Endodermal cell (in vitro differentiated cells): Measurements from ENCODE around the gene PDGFRB. TPM values are rescaled to one million over a fixed set of nuclear protein-coding genes. Genes with fewer than 3 reads are reported as not detected.

Experiments
- DNase-seq: peaks from one replicate; pipeline ENCODE4 v3.0.0-alpha.2; 2017
- H3K27ac ChIP-seq: 2 replicates; pipeline ENCODE4 v1.5.1; 2013; ENCODE audit warnings: mild to moderate bottlenecking, low read depth, low read length, moderate library complexity
- H3K27me3 ChIP-seq: 2 replicates; pipeline ENCODE4 v1.6.1; 2013; ENCODE audit warnings: mild to moderate bottlenecking, low read length, moderate library complexity; ENCODE audit not compliant: insufficient read depth, control insufficient read depth, poor library complexity, severe bottlenecking
- H3K36me3 ChIP-seq: 2 replicates; pipeline ENCODE4 v1.7.0; 2013; ENCODE audit warnings: mild to moderate bottlenecking, low read length, moderate library complexity; ENCODE audit not compliant: control insufficient read depth, insufficient read depth
- H3K4me1 ChIP-seq: one replicate; pipeline ENCODE4 v1.7.0; 2013; ENCODE audit warnings: low read length; ENCODE audit not compliant: control insufficient read depth, insufficient read depth
- H3K4me3 ChIP-seq: 2 replicates; pipeline ENCODE4 v1.5.1; 2013; ENCODE audit warnings: mild to moderate bottlenecking, low read length, moderate library complexity
- H3K9ac ChIP-seq: 2 replicates; pipeline ENCODE4 v1.6.1; 2013; ENCODE audit warnings: mild to moderate bottlenecking, low read length, moderate library complexity; ENCODE audit not compliant: poor library complexity, severe bottlenecking; ENCODE audit errors: extremely low read depth
- H3K9me3 ChIP-seq: 2 replicates; pipeline ENCODE4 v1.6.1; 2013; ENCODE audit warnings: mild to moderate bottlenecking, low read length, moderate library complexity; ENCODE audit not compliant: control insufficient read depth
- H3K27ac Mint-ChIP-seq: 2 replicates; pipeline ENCODE4 v1.8.0; 2020; ENCODE audit warnings: mixed read lengths
- H3K27me3 Mint-ChIP-seq: 2 replicates; pipeline ENCODE4 v1.8.0; 2021; ENCODE audit warnings: mild to moderate bottlenecking, mixed read lengths; ENCODE audit not compliant: insufficient read depth
- H3K36me3 Mint-ChIP-seq: 2 replicates; pipeline ENCODE4 v1.8.0; 2020; ENCODE audit warnings: low read depth, mixed read lengths
- H3K4me1 Mint-ChIP-seq: 2 replicates; pipeline ENCODE4 v1.8.0; 2020; ENCODE audit warnings: mixed read lengths
- H3K4me3 Mint-ChIP-seq: 2 replicates; pipeline ENCODE4 v1.8.0; 2020; ENCODE audit warnings: mild to moderate bottlenecking, moderate library complexity, mixed read lengths
- H3K9me3 Mint-ChIP-seq: 2 replicates; pipeline ENCODE4 v1.8.0; 2020; ENCODE audit warnings: mild to moderate bottlenecking, mixed read lengths
- CTCF ChIP-seq: fragments of 200-600 bp; sonication (generic); conservative IDR thresholded peaks from 2 replicates; pipeline ENCODE4 v1.5.0; 2021; ENCODE audit warnings: antibody characterized with exemption, mild to moderate bottlenecking
- WGBS, 2 experiments: methylation state at CpG; one replicate each; pipeline versions ENCODE4 v1.1.5 to v1.1.7; 2013; ENCODE audit warnings: missing lambda C conversion rate in 2 of 2, mixed read lengths in 1 of 2; ENCODE audit not compliant: insufficient coverage in 1 of 2, insufficient read length in 1 of 2; 5-methylcytosine and 5-hydroxymethylcytosine counted together
- total RNA-seq, 2 donors: library from RNA; stranded (reverse); fragmentation: NEBNext Ultra II Directional in 1 of 2; extraction: Animal tissue kit (Norgen Biotek cat#: 25700) in 1 of 2; gene quantifications; 2 replicates in 1 of 2; 3 replicates in 1 of 2; pipeline ENCODE4 v1.2.1, GENCODE V29; 2021

Gene PDGFRB
- total RNA-seq, 2 donors from 2014 or later = 4.1 to 6.5 TPM

- H3K27ac ChIP-seq = no peak overlapping the region
- no peaks in the 10 kb centered on the region for H3K36me3 ChIP-seq
- H3K9me3 Mint-ChIP-seq = no peaks in the 10 kb centered on the region
- 82% methylated on average over 6 of the region's 6 CpGs; no CpG with 5 or more reads in 1 of the 2 experiments for WGBS, 2 experiments
- H3K27me3 ChIP-seq = no peaks in the 10 kb centered on the region
- no peaks in the 10 kb centered on the region for H3K4me1 ChIP-seq
- no peak overlapping the region for H3K4me3 Mint-ChIP-seq
- no peak overlapping the region for H3K27ac Mint-ChIP-seq
- H3K27me3 Mint-ChIP-seq = peaks cover 8% of the 10 kb centered on the region
- no peaks in the 10 kb centered on the region for H3K36me3 Mint-ChIP-seq
- peak; percentile 61 for DNase-seq
- H3K9ac ChIP-seq = no peak overlapping the region
- no peaks in the 10 kb centered on the region for H3K4me1 Mint-ChIP-seq
- H3K4me3 ChIP-seq = no peak overlapping the region
- TF ChIP-seq CTCF = peak; percentile 22
- H3K9me3 ChIP-seq = no peaks in the 10 kb centered on the region
Observed at GRCh38 chr5:150065346-150065745, 90.3 kb downstream of the PDGFRB start.

- Histone ChIP-seq H3K9ac (no peak overlapping the region), H3K27me3 (no peaks in the 10 kb centered on the region), H3K36me3 (no peaks in the 10 kb centered on the region), H3K4me3 (no peak overlapping the region), H3K4me1 (no peaks in the 10 kb centered on the region), H3K9me3 (no peaks in the 10 kb centered on the region), H3K27ac (no peak overlapping the region)
- Mint-ChIP-seq H3K36me3 (no peaks in the 10 kb centered on the region), H3K4me1 (no peaks in the 10 kb centered on the region), H3K4me3 (no peak overlapping the region), H3K27me3 (peaks cover 11% of the 10 kb centered on the region), H3K9me3 (no peaks in the 10 kb centered on the region), H3K27ac (no peak overlapping the region)
- 92% methylated on average over 3 to 7 of the region's 7 CpGs for WGBS, 2 experiments
- no peak for DNase-seq
- TF ChIP-seq CTCF = no peak
Observed at GRCh38 chr5:150064681-150065220, 90.9 kb downstream of the PDGFRB start.

Other genes with a start within 250 kb of the PDGFRB start
- under 1 TPM in 1 of 2 donors, not detected in 1; 0.07 TPM for gene PDE6A, start 211.1 kb downstream of the PDGFRB start, total RNA-seq
- 10 to 100 TPM; 22.3 to 23.9 TPM for gene SLC26A2, start 195.1 kb downstream of the PDGFRB start, total RNA-seq
- 1 to 10 TPM; 3.4 to 3.8 TPM for gene TIGD6, start 155.2 kb downstream of the PDGFRB start, total RNA-seq
- 10 to 100 TPM; 41.0 to 43.5 TPM for gene HMGXB3, start 155.1 kb downstream of the PDGFRB start, total RNA-seq
- gene CSF1R, start 69.3 kb downstream of the PDGFRB start, total RNA-seq = not detected
- not detected for gene CDX1, start 10.9 kb upstream of the PDGFRB start, total RNA-seq
- not detected for gene SLC6A7, start 34.2 kb upstream of the PDGFRB start, total RNA-seq
- under 1 TPM; 0.31 to 0.49 TPM for gene CAMK2A, start 133.9 kb upstream of the PDGFRB start, total RNA-seq
- 1 to 10 TPM; 2.4 to 2.7 TPM for gene ARSI, start 147.1 kb upstream of the PDGFRB start, total RNA-seq
- gene TCOF1, start 201.9 kb upstream of the PDGFRB start, total RNA-seq = 100 to 1,000 TPM in 1 of 2 donors, 10 to 100 TPM in 1; 88.8 to 107 TPM